ENCODE results near the gene NPRL2.

Gene NPRL2

GRCh38 chr3:50350527-50351322, at the start of gene NPRL2, which contains the start of gene CYB561D2:
NPRL2 (minus strand) TSS chr3:50350775; CDS start chr3:50350652, 123 bp downstream.
CYB561D2 (plus strand) TSS chr3:50350862; CDS start chr3:50351434, 572 bp downstream.
- peak; percentile 71 to 87 for DNase-seq

GRCh38 chr3:50396502-50396901, 45.9 kb upstream of the NPRL2 start:
- DNase-seq: no peak

GRCh38 chr3:50395070-50395860, 44.7 kb upstream of the NPRL2 start:
- DNase-seq: no peak

GRCh38 chr3:50393061-50393460, 42.5 kb upstream of the NPRL2 start:
- no peak for DNase-seq

GRCh38 chr3:50392101-50392715, 41.6 kb upstream of the NPRL2 start:
- no peak for DNase-seq

DNA sequence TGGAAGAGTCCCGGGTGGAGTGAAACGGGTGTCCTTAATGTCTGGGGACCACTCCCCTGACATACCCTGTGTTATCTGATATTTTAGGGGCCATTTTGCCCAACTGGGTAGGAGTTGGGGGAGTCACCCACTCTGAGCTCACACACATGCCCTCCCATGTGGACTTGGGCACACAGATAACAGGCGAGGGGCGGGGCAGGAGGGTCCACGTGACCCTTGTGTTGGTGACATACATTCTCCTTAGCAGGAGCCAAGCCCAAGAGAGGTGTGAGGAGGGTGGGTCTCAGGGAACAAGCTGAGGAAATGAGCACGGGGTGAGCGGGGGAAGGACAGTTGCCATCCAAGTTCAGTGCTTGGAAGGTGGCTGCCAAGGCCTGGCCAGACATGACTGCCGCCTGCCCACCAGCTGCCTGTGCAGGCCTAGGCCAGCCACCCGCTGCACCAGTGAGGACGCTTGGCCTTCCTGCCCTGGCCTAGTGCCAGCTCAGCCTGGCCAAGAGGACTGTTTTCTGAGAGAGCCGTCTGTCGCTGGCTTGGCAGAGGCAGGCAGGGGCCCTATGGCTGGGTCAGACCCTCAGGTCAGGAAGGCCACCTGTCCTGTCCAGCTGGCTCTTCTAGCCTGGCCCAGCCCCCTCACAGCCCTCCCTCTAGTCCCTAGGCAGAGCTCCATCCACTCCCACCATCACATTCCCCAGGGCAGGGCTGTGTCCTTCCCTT, 40.1 kb upstream of the NPRL2 start:
- no peak for DNase-seq

GRCh38 chr3:50389414-50389767, 38.8 kb upstream of the NPRL2 start:
- no peak for DNase-seq

- no peak for DNase-seq
Observed at GRCh38 chr3:50388720-50389413, 38.3 kb upstream of the NPRL2 start.

- DNase-seq: no peak
Observed at GRCh38 chr3:50388016-50388719, 37.6 kb upstream of the NPRL2 start.

GRCh38 chr3:50385754-50386153, 35.2 kb upstream of the NPRL2 start:
- no peak for DNase-seq

DNA sequence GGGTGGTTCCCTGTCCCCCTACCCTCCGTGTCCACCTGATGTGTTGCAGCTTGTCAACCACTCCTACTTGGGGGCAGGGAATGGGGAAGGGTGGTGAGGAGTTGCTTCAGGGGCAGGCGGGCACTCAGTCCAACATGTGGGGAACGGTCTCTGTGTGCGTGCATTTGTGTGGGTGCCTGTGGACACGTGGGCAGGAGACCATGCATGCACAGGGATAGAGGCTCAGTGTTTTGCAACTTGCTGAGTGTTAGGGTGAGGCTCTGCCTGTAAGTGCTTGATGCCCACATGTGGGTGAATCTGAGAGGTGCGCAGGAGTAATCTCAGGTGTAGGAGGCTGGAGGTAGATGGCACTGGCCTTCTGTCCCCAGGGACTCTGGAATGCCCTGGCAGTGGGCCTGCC, 33.2 kb upstream of the NPRL2 start:
- DNase-seq: no peak

- no peak for DNase-seq
Observed at GRCh38 chr3:50382722-50383121, 32.1 kb upstream of the NPRL2 start.

GRCh38 chr3:50381383-50381782, 30.8 kb upstream of the NPRL2 start:
- no peak for DNase-seq

DNA sequence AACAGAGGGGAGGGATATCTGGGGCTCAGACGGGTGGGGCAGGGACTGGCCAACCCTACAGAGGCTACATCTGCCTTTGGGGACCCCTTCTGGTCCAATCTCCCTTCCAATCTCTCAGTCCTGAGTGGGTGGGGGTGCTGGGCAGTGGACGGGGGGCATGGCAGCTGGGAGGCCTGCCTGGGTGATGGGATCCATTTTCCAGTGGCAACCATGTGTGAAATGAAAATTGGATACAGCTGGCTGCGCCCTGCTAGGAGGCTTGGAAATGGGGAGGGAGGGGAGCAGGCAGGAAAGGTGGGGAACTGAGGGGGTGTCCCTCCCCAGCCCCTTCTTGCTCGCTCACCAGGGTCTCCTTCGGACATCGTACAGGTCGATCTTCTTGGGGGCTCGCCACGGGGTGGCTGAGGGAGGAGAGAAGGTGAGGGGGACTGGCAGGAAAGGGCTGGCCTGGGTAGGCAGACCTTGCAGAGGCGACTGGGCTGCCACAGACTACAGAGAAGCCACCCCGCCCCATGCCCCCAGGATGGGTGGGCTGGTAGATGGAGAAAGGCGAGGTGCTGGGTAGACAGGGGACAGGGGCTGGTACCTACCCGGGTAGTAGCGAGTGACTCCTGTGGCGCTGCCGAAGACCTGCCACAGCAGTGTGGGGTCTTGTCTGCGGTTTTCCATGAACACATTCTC, 30.0 kb upstream of the NPRL2 start:
- DNase-seq: no peak

GRCh38 chr3:50378757-50379156, 28.2 kb upstream of the NPRL2 start:
- DNase-seq: no peak

GRCh38 chr3:50378024-50378423, 27.4 kb upstream of the NPRL2 start:
- DNase-seq: no peak

- no peak for DNase-seq
Observed at GRCh38 chr3:50375258-50375931, 24.8 kb upstream of the NPRL2 start.

- DNase-seq: no peak
Observed at GRCh38 chr3:50374363-50375257, 24.0 kb upstream of the NPRL2 start.
